HG03139 (cell line): ENCODE measurements around the gene PKNOX2.

Experiments used
- ATAC-seq: cut with Tn5 transposase; IDR thresholded peaks from one replicate; pipeline ENCODE4 v1.9.1; 2021; ENCODE audit not compliant: unreplicated experiment

PKNOX2 gene

DNA sequence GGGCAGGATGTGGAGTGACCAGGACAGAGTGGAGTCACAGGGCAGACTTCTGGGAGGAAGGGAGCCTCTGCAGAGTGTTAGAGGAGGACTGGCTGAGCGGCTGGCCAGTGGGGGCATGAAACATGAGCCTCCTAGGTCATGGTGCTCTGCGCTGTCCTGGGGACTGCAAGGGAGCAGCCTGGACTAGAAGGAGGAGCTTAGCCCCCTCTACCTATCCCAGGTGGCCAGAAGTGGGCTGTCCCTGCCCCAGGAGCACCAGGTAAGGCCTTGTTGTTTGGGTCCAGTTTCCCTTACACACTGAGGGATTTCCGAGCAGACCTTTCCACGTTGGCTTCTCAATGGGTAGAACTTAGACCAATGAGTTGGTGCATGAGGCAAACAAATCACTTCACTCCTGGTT lies 7.4 kb downstream of the PKNOX2 start:
- no peak for ATAC-seq

DNA sequence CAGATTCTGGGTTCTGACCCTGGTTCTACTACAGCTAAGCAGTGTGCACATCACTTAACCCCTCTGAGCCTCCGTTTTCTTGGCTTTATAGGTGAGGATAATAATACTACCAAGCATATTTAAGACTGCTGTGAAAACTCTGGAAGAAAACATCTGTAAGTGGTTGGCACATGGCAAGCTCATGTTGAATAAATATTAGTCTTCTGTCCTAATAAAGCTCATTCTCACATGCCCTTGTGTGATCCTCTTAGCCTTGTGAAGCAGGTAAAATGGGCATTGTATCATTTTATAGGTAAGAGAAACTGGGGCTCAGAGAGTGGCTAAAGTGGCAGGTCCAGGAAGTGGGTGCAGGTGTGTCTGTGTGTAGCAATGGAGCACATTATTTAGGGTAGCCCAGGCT lies 8.5 kb downstream of the PKNOX2 start:
- no peak for ATAC-seq

DNA sequence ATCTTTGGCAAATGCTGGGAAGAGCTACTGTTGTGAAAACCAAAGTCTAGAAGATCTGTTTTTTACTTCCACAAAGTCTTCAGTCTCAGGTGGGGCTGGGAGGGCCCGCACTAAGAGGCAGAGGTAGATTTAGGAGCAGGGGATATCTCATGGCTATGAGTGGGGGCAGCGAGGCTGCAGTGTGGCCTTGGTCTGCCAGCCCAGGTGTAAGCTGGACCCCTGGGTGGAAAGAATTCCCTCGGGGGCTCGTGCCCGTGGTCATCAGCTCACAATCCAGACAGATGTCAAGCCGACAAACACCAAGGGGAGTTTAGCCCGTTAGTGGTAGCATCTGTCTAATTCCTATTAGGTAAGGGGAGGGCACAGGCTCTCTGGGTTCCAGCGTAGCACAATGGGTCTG lies 9.0 kb downstream of the PKNOX2 start:
- no peak for ATAC-seq

DNA sequence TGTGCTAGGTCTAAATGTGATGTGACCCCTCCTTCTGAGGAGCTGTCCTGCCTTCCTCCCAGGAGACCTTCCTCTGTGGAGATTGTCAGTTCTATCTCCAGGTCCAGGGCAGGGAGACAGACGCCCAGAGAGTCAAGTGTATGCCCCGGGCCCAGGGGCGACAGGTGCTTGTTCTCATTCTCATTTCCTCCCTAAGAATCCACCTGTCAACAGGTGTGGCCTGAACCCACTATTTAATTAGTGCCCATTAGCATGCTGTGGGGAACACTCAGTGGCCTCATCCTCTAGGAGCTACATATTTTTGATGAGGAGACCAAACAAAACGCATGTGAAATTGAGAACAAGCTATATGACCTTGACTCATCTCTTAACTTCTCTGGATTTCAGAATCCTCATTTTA lies 9.5 kb downstream of the PKNOX2 start:
- ATAC-seq = no peak

DNA sequence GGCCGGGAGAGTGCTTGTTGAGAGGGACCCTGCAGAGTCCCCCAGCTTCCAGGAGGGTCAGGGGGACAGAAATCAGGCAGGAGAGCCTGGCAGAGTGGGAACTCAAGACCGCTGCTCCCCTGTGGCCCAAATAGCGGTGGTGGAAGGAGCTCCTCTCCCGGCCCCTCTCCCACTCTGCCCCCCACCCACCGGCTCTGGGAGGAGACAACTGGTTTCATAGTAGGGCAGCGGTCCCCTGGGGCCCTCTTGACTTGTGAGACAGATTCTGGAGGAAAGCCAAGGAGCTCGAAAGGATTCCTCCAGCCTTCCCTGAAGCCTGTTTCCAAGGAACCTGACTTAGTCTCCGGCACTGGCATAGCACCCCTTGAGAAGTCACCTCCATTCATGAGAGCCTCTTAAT lies 10.1 kb downstream of the PKNOX2 start:
- ATAC-seq = no peak

DNA sequence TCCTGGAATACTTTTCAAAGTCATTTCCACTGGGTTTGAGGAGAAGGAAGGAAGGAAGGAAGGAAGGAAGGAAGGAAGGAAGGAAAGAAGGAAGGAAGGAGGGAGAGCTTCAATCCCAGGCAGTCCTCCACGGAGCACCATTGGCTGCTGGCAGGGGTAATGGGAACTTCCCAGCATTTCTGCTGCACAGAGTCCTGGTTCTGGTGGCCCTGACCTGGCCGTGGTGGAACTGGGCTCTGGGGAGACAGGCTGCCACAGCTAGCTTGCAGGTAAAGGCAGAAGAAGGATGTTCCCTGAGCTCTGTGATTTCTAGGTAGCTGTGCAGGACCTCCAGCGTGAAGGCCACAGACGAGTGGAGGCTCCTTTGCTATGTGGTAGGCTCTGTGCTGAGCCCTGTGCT lies 10.6 kb downstream of the PKNOX2 start:
- no peak for ATAC-seq

DNA sequence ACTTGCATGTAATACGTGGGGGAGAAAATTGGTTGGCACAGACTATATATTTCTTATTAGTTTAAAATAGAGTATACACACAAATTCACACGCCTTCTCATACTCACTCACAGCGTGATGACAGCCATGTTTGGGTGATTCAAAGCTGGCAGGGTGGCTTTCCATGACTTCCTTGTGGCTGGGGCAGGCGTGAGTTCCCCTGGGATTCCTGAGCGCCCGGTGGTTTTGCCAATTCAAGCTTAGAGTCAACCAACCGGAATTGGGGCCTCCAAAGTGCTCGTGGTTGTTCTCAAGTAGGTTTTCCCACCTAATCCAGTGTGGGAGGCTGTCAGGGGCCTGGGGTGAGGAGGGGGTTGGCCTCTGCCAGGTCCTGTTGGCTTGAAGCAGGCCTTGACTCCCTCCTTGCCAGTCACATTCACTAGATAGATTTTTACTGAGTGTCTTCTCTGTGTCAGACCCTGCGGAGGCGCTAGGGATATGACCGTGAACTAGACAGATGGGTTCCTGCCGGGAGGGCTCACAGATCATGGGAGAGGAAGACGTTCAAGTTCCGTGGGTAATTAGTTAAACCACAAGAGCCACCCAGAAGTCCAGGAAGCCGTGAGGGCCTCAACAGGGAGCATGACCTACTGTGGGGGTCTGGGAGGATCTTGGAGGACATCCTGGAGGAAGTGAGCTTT lies 11.5 kb downstream of the PKNOX2 start:
- ATAC-seq = no peak

DNA sequence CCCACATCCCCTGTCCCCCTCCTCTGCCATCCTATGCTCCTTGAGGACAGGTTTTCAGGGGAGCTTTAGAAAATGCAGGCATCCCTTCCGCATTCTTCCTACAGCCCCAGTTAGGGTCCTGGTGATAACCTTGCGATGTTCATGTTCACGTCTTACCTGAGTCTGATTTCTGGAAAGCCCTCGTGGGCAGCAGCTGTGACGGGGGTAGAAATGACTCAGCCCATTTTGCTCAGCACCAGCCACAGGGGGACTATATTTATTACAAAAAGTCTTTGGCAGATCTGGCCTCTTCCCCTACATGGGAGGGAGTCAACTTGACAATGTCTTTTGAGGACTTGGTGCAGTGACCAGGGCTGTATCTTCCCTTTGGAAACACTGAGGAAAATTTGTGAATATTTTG lies 12.3 kb downstream of the PKNOX2 start:
- ATAC-seq = peak; percentile 50

DNA sequence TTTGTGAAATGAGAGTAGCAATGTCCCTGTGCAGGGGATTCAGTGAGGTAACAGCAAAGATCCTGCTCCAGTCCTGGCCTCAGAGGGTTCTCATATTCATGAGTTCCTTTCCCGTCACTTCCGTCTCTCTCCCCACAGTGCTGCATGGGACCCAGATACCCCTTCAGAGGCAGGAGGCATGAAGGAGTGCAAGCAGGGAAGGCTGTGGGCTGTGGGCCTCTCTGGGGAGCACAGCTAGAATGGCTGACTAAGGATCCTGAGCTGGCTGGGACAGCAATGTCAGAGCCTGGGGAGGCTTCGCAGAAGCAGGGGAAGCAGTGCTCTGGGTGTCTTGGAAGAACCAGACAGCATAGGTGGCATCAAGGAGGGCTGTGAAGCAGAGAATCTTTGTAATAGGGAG lies 13.0 kb downstream of the PKNOX2 start:
- no peak for ATAC-seq

DNA sequence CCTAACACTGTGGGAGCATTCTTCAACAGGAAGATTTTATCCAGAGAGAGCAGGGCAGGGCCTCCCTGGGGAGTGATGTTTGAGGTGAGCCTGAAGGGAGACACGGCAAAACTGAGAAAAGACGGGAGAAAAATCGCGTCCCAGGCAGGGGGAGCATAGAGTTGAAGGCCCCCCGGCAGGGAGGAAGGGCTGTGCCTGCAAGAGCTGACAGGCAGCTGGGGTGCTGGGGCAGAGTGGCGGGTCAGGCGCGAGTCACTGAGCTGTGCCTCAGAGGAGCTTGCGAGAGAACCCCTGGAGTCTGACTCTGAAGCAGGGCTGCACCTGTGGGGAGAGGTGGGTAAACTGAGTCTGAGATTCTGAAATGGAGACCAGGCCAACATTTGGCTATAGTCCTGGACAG lies 14.8 kb downstream of the PKNOX2 start:
- ATAC-seq = no peak

DNA sequence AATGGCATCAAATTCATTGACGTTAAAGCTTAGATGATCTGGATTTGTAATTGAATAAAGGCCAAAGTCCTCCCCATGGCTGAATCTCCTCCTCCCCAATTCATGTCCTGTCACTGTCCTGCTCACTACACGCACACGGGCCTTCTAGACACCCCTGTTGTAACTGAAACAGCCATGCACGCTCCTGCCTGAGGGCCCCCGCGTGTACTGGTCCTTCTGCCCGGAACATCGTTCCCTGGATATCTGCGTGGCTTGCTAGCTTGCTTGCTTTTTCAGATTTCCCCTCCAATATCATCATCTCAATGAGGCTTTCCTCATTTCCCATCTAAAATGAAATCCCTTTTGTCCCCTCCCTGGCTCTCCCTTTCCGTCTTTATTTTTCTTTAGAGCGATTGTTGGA lies 15.3 kb downstream of the PKNOX2 start:
- no peak for ATAC-seq

DNA sequence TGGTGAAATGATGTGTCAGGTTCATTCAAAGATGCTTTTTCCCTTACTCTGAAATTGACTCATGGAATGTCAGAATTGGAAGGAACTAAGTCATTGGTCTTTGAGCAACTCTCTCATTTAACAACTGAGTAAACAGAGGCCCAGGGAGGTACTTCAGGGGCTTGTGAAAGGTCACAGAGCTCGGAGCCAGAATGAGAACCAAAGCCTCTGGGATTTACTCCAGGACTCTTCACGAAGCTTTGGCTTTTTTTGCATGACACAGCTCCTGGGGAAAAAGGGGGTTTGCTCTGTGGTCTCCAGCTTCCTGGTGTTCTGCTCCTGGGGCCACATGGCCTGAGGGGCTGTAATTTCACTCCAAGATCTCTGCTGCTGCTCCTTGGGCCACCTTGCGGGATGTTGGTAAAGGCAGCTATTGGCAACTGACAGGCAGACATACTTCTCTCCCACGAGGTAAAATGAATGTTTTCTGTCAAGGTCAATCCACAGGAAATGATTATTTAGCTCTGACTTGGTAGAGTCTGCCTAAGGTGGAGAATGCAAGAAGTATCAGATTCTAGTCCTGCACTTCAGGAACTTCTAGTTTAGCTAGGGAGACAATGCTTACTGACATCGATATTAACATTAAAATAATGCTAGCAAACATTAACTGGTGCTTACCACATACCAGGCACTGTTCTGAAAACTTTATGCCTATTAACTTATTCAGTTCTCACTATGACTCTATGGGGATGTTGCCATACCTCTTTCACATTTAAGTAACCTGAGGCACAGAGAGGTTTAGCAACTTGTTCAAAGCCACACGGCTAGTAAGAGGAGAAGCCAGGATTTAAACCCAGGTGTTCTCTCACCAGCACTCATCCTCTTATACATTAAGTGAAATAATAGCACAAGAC lies 16.1 kb downstream of the PKNOX2 start:
- peak; percentile 57 for ATAC-seq

DNA sequence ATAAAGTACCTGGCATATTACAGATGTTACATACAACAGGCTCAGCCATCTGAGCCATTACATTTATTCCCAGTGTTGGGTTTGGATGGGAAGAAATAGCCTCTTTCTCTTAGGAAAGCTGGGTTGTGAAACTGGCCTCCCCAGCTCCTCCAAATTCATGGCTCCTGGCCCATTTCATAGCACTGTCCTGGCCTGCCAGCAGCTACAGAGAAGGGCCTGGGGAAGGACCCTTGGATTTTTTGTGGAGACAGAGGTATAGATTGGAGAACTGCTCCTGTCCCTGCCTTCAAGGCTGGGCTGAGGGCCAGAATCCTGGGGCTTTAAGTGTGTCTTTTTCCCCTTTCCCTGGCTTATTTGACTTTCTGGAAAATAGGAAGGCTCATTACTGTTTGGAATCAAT lies 18.0 kb downstream of the PKNOX2 start:
- no peak for ATAC-seq

DNA sequence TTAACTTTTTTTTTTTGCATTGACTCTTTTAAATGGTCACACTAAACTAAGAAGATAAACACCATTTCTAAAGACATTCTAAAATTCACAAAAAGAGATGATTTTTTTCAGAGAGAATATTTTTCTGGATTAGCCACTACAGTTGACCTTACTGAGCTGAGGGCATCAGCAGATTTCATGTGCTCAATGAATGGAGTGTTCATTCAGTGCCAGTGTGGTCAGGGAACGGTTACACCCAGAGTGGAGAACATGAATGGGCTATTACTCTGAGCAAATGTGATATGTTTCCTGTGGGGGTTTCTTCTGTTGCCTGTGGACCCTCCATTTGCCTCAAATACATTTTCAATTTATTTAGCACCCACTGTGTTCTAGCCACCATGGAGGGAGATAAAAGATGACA lies 19.1 kb downstream of the PKNOX2 start:
- no peak for ATAC-seq

DNA sequence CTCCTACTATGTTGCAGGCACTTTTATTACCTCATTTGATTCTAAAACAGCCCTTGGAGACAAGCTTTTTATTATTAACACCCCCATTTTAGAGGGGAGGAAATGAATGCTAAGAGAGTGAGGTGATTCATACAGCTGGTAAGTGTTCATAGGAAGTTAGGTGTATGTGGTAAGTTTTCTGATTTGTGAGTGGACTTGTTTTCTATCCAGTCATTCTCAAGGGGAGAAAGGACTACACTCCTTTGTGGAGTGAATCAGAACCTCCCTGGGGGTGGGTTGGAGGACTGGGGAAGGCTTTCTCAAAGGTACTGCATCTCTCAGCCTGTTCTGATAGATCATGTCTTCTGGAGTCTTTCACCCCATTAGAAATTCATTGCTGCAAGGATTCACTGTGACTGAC lies 23.5 kb downstream of the PKNOX2 start:
- no peak for ATAC-seq

DNA sequence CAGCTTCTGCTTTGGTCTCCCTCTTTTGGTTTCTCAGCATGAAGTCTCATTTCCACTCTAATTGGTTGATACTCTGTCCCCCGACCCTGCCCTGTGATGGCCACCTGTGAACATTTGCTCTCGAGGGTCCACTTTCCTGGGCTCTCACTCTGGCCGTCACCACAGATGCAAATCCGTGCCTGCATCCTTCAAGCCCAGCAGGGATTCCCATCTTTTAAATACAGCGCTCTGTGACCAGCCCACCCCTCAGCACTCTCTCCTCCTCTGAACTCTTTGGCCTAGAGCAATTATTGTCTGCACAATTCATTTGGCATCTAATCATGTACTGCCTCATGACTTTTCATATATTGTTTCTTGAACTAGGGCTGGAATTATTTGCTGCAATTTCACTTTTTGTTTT lies 26.0 kb downstream of the PKNOX2 start:
- ATAC-seq = no peak

DNA sequence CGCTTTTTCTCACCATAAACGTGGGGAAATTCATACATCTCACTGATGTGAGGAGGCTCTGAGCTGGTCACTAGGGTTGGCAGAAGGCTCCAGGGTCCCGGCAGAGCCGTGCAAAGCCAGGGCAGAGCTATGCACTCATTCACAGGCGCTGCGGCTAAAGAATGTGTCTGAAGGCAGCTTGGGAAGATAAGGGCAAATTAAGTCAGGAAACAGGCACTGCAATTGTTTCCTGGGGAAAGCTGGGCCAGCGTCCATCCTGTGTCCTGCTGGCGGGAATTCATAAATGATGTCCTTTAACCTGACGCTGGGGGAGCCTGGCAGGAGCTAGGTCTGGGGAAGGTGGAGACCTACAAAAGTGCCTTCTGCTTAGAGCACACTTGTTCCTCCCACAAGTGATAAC lies 27.6 kb downstream of the PKNOX2 start:
- no peak for ATAC-seq

DNA sequence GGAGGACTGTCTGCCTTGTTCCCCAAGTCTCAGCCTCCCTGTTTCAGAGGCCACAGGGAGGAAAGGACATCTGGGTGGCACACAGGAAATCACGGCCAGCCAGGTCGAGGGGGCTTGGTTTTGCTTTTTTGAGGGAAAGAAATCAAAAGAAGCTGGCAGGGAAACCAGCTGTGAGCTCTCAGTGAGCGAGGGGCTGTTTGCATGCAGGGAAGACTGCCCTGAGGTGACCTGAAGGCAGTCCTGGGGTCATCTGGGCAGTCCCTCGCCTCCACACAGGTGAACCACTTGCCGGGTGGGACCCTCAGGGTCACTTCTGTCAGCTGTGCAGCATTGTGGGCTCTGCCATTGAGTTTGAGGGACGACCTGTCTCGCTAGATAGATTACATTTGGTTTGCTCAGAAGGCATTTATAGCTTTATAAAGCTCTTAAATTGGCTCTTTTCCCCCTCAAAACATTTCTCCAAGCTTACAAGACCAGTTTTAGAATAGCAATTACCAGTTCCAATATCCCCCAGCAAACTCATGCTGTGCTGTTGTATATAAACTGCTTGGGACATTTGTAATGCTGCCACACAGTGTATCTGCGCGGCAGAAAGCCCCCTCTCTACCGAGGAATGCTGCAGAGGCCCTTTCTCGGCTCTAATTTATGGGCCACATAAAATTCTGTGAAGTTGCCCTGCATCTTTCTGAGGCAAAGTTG lies 28.3 kb downstream of the PKNOX2 start:
- no peak for ATAC-seq

DNA sequence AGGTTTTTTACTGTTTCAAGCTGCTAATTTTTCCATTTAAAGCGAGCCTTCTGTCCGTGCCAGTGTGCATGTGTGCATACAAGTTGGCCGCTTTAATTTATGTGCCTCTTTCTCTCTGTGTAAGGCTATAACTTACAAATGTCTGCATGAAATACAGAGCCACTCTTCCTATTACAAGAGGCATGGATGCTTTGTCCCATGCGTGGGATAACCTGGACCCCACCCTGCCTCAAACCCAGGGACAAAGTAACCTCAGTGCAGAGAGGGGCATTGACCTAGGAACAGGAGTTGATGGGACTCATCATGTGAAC lies 28.8 kb downstream of the PKNOX2 start:
- no peak for ATAC-seq

DNA sequence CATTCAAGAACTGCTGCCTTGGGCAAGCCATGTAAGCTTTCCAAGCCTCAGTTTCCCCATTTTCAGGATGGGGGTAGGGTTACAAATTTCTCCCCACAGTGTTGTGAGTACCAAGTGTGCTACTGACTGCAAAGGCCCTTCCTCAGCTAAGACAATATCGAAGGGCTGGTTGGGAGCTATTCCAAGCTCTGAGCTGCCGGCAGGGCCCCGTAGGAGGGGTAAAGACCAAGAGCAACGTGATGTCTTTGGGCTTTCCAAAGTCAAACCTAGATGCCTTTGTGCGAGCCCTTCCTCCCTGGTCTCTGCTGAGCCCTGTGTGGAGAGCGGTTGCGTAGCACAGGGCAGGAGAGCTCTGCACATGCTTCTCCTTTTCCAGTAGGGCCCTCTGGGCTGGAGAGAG lies 29.3 kb downstream of the PKNOX2 start:
- no peak for ATAC-seq

DNA sequence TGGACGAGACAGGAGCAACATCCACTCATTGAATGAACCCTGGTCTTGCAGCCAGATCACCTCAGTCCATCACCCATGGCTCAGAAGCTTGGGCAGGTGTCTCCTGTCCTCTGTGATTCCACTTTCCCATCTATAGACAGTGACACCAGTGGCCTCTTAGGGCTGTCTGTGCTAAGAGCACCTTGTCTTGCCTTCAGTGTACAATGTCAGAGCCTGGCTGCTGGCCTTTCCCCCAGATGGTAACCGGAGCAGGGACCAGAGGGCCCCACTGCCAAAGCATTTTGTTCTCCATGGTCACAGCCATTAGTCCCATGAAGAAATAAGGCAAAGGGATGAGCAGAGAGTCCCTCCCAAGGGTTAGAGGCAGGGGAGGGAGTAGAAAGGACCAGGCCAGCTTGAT lies 35.4 kb downstream of the PKNOX2 start:
- ATAC-seq = no peak

DNA sequence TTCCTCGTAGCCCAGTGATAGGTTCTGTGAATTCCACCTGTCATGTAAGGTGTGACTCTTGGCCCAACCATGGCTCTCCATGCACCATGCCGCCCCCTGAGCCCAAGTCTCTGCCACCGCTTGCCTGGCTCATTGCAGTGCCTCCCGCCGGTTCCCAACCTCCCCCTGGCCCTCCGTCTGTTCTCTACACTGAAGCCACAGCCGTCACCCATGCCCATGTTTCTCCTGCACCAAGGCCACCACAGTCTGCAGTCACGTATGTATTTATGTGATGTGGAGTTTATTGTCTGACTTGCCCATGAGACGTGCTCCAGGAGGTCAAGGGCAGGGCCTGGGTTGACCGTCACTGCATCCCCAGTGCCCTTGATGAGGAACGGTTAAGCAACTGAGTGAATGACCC lies 35.9 kb downstream of the PKNOX2 start:
- no peak for ATAC-seq
